Measurements from ENCODE around the gene CELA2B. TPM values are rescaled to one million over a fixed set of nuclear protein-coding genes. Genes with fewer than 3 reads are reported as not detected.

The CELA2B gene
- total and polyA plus RNA-seq, 7 donors: 0.36 TPM; not detected in 6

DNA sequence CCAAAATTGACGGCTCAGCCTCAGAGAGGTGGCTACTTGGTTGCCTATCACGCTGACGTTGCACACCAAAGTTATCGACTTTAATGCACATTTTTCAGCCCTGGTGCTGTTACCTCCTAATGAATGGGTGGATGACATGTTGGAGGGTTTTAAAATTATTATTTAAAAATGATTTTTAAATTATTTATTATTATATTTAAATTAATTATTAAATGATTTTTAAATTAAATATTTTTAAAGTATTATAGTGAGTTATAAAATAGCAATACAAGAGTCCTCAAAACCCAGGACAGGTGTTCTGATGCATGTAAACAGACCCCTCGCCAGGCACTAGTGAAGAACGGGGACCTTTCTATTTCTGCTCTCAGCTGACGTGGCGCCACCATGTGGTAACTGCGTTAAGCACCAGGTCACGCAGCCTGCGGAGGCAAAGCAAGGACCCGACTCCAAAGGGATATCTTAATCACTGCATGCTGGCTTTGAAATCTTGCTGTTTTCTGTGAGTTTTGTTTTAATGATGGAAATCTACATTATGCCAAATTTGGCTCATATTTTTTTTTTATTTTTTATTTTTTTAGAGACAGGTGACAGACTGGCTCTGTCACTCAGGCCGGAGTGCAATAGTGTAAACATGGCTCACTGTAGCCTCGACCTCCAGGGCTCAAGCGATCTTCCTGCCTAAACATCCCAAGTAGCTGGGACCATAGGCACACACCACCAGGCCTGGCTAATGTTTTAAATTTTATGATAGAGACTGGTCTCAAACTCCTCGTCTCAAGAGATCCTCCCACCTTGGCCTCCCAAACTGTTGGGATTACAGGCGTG lies 25.5 kb downstream of the CELA2B start:
- Histone ChIP-seq H3K4me3 (no peak overlapping the region), H3K9me3 (no peaks in the 10 kb centered on the region), H3K36me3 (ENCODE audit: insufficient read depth in 1 of 2, low read depth in 1 of 2) (peaks cover 0 to 57% of the 10 kb centered on the region in 2 donors), H3K27ac (no peak overlapping the region), H3K27me3 (ENCODE audit: insufficient read depth in 3 of 3, low read length in 2 of 3) (no peaks in the 10 kb centered on the region), H3K4me1 (no peaks in the 10 kb centered on the region)
- intact Hi-C loops (cut with DNase I): loop anchor here in 1 of 2 donors (10.0 kb wide), 1 partner anchor 177 kb away; no protein-coding TSS in a partner anchor
- 58 to 65% (median 61%) methylated on average over 17 of the region's 17 CpGs for WGBS, 3 donors
- peak; percentile 57 to 69 for DNase-seq
- peak; percentile 73 to 83 (median 81) for ATAC-seq
- TF ChIP-seq, protein P1, sequence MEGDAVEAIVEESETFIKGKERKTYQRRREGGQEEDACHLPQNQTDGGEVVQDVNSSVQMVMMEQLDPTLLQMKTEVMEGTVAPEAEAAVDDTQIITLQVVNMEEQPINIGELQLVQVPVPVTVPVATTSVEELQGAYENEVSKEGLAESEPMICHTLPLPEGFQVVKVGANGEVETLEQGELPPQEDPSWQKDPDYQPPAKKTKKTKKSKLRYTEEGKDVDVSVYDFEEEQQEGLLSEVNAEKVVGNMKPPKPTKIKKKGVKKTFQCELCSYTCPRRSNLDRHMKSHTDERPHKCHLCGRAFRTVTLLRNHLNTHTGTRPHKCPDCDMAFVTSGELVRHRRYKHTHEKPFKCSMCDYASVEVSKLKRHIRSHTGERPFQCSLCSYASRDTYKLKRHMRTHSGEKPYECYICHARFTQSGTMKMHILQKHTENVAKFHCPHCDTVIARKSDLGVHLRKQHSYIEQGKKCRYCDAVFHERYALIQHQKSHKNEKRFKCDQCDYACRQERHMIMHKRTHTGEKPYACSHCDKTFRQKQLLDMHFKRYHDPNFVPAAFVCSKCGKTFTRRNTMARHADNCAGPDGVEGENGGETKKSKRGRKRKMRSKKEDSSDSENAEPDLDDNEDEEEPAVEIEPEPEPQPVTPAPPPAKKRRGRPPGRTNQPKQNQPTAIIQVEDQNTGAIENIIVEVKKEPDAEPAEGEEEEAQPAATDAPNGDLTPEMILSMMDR (IDR thresholded peaks at IDR 0.05): peak; percentile 67

DNA sequence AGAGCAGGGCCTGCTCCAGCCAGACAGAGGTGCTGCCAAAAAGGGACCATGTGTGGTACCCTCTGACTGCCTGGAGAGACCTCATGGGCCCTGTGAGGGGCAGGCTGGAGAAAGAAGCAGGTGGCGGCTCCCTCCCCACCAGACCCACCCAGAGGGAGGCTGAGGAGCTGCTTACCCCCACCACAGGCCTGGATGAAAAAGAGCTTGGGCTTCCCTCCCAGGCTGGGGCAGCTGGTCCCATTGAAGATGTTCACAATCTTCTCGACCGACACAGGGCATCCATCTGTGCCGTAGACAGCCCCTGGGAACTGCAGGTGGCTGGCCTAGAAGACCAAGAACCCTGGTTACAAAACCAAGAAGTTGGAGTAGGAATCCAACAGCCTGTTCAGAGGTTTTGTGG lies 28.5 kb downstream of the CELA2B start:
- TF ChIP-seq, protein P1 (IDR thresholded peaks at IDR 0.05): no peak
- WGBS, 3 donors: 49 to 68% (median 57%) methylated on average over 4 of the region's 4 CpGs
- intact Hi-C loops (cut with DNase I): loop anchor here in 1 of 2 donors (10.0 kb wide), 1 partner anchor 180 kb away; no protein-coding TSS in a partner anchor
- DNase-seq: no peak
- no peaks in the 10 kb centered on the region for H3K27me3 ChIP-seq (ENCODE audit: insufficient read depth in 3 of 3, low read length in 2 of 3)
- peaks cover 0 to 44% of the 10 kb centered on the region in 2 donors for H3K36me3 ChIP-seq (ENCODE audit: insufficient read depth in 1 of 2, low read depth in 1 of 2)
- ATAC-seq: no peak
- no peak overlapping the region for H3K27ac ChIP-seq
- H3K4me1 ChIP-seq: no peaks in the 10 kb centered on the region
- no peak overlapping the region for H3K4me3 ChIP-seq
- no peaks in the 10 kb centered on the region for H3K9me3 ChIP-seq

DNA sequence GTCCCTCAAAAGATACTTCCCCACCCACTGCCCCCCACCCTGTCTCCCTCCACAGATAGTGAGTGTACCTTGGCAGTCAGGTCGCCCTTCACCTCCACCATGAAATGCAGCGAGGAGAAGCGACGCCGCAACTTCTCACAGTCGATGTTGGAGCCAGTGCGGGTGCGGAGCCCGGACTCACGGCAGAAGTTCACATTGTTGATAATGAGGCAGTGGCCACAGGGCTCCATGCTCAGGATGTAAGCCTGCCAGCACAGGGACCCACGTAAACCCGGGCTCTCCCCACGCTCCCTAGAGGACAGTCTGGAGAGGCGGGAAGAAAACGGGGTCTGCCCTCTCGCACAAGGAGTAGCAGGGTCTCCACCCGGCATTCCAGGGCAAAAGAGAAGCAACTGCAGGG lies 30.9 kb downstream of the CELA2B start:
- H3K27me3 ChIP-seq (ENCODE audit: insufficient read depth in 3 of 3, low read length in 2 of 3): no peaks in the 10 kb centered on the region
- H3K36me3 ChIP-seq (ENCODE audit: insufficient read depth in 1 of 2, low read depth in 1 of 2): peaks cover 0 to 33% of the 10 kb centered on the region in 2 donors
- H3K4me3 ChIP-seq: no peak overlapping the region
- no peak overlapping the region for H3K27ac ChIP-seq
- TF ChIP-seq, protein P1 (IDR thresholded peaks at IDR 0.05): no peak
- ATAC-seq: no peak
- H3K4me1 ChIP-seq: no peaks in the 10 kb centered on the region
- WGBS, 3 donors: 93 to 96% (median 95%) methylated on average over 17 of the region's 17 CpGs
- no peak for DNase-seq
- intact Hi-C loops (cut with DNase I): loop anchor here in 1 of 2 donors (10.0 kb wide), 1 partner anchor 182 kb away; no protein-coding TSS in a partner anchor
- no peaks in the 10 kb centered on the region for H3K9me3 ChIP-seq

DNA sequence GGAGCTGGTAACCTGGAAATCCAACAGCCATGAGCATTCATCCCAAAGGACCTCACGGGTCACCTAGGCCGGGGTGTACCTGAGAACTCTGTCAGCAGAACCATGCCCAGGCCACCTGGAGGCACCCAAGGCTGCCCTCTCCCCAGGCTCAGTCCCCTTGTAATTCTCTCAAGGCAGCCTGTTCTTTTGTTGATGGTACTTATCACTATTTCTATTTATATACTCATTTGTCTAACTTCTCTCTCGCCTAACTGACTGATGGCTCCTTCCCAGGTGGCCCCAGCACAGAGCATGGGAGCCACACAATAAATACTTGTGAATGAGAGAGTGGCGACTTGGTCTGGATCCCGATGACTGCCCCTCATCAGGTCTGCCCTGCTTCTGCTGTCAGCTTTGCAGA lies 31.4 kb downstream of the CELA2B start:
- no peaks in the 10 kb centered on the region for H3K4me1 ChIP-seq
- ATAC-seq (no peak), DNase-seq (no peak)
- intact Hi-C loops (cut with DNase I): loop anchor here in 1 of 2 donors (10.0 kb wide), 1 partner anchor 182 kb away; no protein-coding TSS in a partner anchor
- 93 to 98% (median 93%) methylated on average over 5 of the region's 5 CpGs for WGBS, 3 donors
- no peak overlapping the region for H3K4me3 ChIP-seq
- no peak overlapping the region for H3K27ac ChIP-seq
- H3K36me3 ChIP-seq (ENCODE audit: insufficient read depth in 1 of 2, low read depth in 1 of 2): peaks cover 0 to 37% of the 10 kb centered on the region in 2 donors
- H3K27me3 ChIP-seq (ENCODE audit: insufficient read depth in 3 of 3, low read length in 2 of 3): no peaks in the 10 kb centered on the region
- TF ChIP-seq, protein P1 (IDR thresholded peaks at IDR 0.05): no peak
- no peaks in the 10 kb centered on the region for H3K9me3 ChIP-seq
